UCSD-AML1 (cell line): ENCODE data around the gene CFDP1.

Experiments used
- DNase-seq: peaks from one replicate; lab custom pipeline; 2025; ENCODE audit not compliant: unreplicated experiment; lab: John Stamatoyannopoulos, UW

The CFDP1 gene

GRCh38 chr16:75415169-75415905, 18.0 kb downstream of the CFDP1 start:
- no peak for DNase-seq

- no peak for DNase-seq
Observed at GRCh38 chr16:75413951-75414350, 19.4 kb downstream of the CFDP1 start.

GRCh38 chr16:75406943-75407342, 26.4 kb downstream of the CFDP1 start:
- DNase-seq: no peak

GRCh38 chr16:75402821-75403475, 30.4 kb downstream of the CFDP1 start:
- DNase-seq: no peak

GRCh38 chr16:75402159-75402820, 31.0 kb downstream of the CFDP1 start:
- DNase-seq: no peak

- no peak for DNase-seq
Observed at GRCh38 chr16:75401691-75402090, 31.6 kb downstream of the CFDP1 start.

GRCh38 chr16:75398333-75398732, 35.0 kb downstream of the CFDP1 start:
- no peak for DNase-seq

- no peak for DNase-seq
Observed at GRCh38 chr16:75394941-75395340, 38.4 kb downstream of the CFDP1 start.

- DNase-seq: no peak
Observed at GRCh38 chr16:75392906-75393305, 40.4 kb downstream of the CFDP1 start.

GRCh38 chr16:75390926-75391653, 42.2 kb downstream of the CFDP1 start:
- no peak for DNase-seq

- no peak for DNase-seq
Observed at GRCh38 chr16:75389096-75389690, 44.1 kb downstream of the CFDP1 start.

GRCh38 chr16:75387951-75388350, 45.4 kb downstream of the CFDP1 start:
- no peak for DNase-seq

- no peak for DNase-seq
Observed at GRCh38 chr16:75385507-75386152, 47.7 kb downstream of the CFDP1 start.

- DNase-seq: no peak
Observed at GRCh38 chr16:75383141-75383540, 50.2 kb downstream of the CFDP1 start.

- DNase-seq: no peak
Observed at GRCh38 chr16:75382611-75383010, 50.7 kb downstream of the CFDP1 start.

- no peak for DNase-seq
Observed at GRCh38 chr16:75380870-75381269, 52.4 kb downstream of the CFDP1 start.

- DNase-seq: peak; percentile 27
Observed at GRCh38 chr16:75379911-75380847, 53.1 kb downstream of the CFDP1 start.

- no peak for DNase-seq
Observed at GRCh38 chr16:75379339-75379738, 54.0 kb downstream of the CFDP1 start.

- DNase-seq: no peak
Observed at GRCh38 chr16:75378616-75379015, 54.7 kb downstream of the CFDP1 start.
